ENCODE results near the gene ANGPTL2.

GRCh38 chr9:127126971-127127370 is 4.5 kb upstream of the ANGPTL2 start:
- TF ChIP-seq GATA2 (CRISPR knock-in tag; IDR thresholded peaks at IDR 0.05) (no peak), CHD2 (IDR thresholded peaks at IDR 0.05; ENCODE audit: low read length, partially characterized antibody) (no peak), RCOR1 (IDR thresholded peaks at IDR 0.05; ENCODE audit: low read length) (no peak), EZH2phosphoT487 (IDR thresholded peaks at IDR 0.05; ENCODE audit: borderline replicate concordance, low read depth) (no peak), CTCF (IDR thresholded peaks at IDR 0.05) (no peak), EP300 (IDR thresholded peaks at IDR 0.05; ENCODE audit: borderline replicate concordance in 1 of 2, low read depth in 1 of 2, low read length in 1 of 2) (no peak), RFX5 (IDR thresholded peaks at IDR 0.05; ENCODE audit: low read length) (no peak)

All from SK-N-SH (cell line).